K562 (cell line): ENCODE results near the gene ROM1. TPM values are rescaled to one million over a fixed set of nuclear protein-coding genes. Genes with fewer than 3 reads are reported as not detected.
A peak's percentile ranks its signal among the peaks of the same experiment; 100 is the strongest.

Experiments
- CBFB ChIP-seq: sonication (generic); formaldehyde crosslinking; IDR thresholded peaks from 2 replicates; pipeline ENCODE4 v1.4.0; 2020; ENCODE audit warnings: mild to moderate bottlenecking, missing genetic modification reagents
- CCAR2 ChIP-seq: fragments of 200-400 bp; formaldehyde crosslinking; IDR thresholded peaks from 2 replicates; pipeline ENCODE4 v1.6.1; 2017; ENCODE audit warnings: mild to moderate bottlenecking, low read depth, low read length
- DDX20 ChIP-seq: fragments of 450-650 bp; IDR thresholded peaks from 2 replicates; pipeline ENCODE4 v1.6.1; 2016; ENCODE audit warnings: missing genetic modification characterization, low read depth, mild to moderate bottlenecking, missing compliant biosample characterization, moderate library complexity
- ERF ChIP-seq: fragments of 450-650 bp; formaldehyde crosslinking; IDR thresholded peaks from 2 replicates; pipeline ENCODE4 v1.4.0; 2020; ENCODE audit warnings: mild to moderate bottlenecking, mixed read lengths
- HDAC6 ChIP-seq: IDR thresholded peaks from 2 replicates; pipeline ENCODE4 v1.6.1; 2012; ENCODE audit warnings: low read depth, mild to moderate bottlenecking, control low read depth, inconsistent platforms, low read length, moderate library complexity
- KDM4B ChIP-seq, 2 experiments: fragments of 450-650 bp in 1 of 2; sonication (generic) in 1 of 2; IDR thresholded peaks; 2 replicates each; pipeline ENCODE4 v1.6.1; 2016 to 2017; ENCODE audit warnings: borderline replicate concordance in 2 of 2, antibody characterized with exemption in 1 of 2, low read depth in 1 of 2, mild to moderate bottlenecking in 1 of 2
- NFIX ChIP-seq: fragments of 250-450 bp; sonication (Bioruptor Pico); IDR thresholded peaks from 2 replicates; pipeline ENCODE4 v1.4.0; 2020; ENCODE audit warnings: low read depth, mild to moderate bottlenecking, moderate library complexity
- NFXL1 ChIP-seq: fragments of 450-650 bp; formaldehyde crosslinking; IDR thresholded peaks from 2 replicates; pipeline ENCODE4 v1.4.0; 2021; ENCODE audit warnings: mild to moderate bottlenecking
- OTX1 ChIP-seq: fragments of 450-650 bp; formaldehyde crosslinking; IDR thresholded peaks from 2 replicates; pipeline ENCODE4 v1.4.0; 2022; ENCODE audit warnings: mild to moderate bottlenecking
- PURB ChIP-seq: sonication (generic); formaldehyde crosslinking; IDR thresholded peaks from 2 replicates; pipeline ENCODE4 v1.9.0; 2021; ENCODE audit warnings: low read depth, mild to moderate bottlenecking, missing genetic modification reagents
- SIN3B ChIP-seq: fragments of 450-650 bp; IDR thresholded peaks from 2 replicates; pipeline ENCODE4 v1.6.1; 2017; ENCODE audit warnings: low read depth, mild to moderate bottlenecking, moderate library complexity
- SIX5 ChIP-seq, 2 experiments: IDR thresholded peaks; 2 replicates each; pipeline ENCODE4 v1.6.1; 2011; ENCODE audit warnings: low read length in 2 of 2, borderline replicate concordance in 1 of 2, low read depth in 1 of 2, mild to moderate bottlenecking in 1 of 2, moderate library complexity in 1 of 2; ENCODE audit not compliant: insufficient read depth in 1 of 2
- SNIP1 ChIP-seq: fragments of 450-650 bp; IDR thresholded peaks from 2 replicates; pipeline ENCODE4 v1.7.1; 2017; ENCODE audit warnings: low read depth, mild to moderate bottlenecking
- U2AF1 ChIP-seq: fragments of 200-400 bp; formaldehyde crosslinking; optimal IDR thresholded peaks from 2 replicates; pipeline ENCODE3; 2017; ENCODE audit warnings: mild to moderate bottlenecking, low read depth, low read length, moderate library complexity
- U2AF2 ChIP-seq: fragments of 200-400 bp; formaldehyde crosslinking; optimal IDR thresholded peaks from 2 replicates; pipeline ENCODE3; 2017; ENCODE audit warnings: low read depth, mild to moderate bottlenecking, low read length
- ZNF140 ChIP-seq: fragments of 250-450 bp; sonication (Bioruptor Pico); IDR thresholded peaks from 2 replicates; pipeline ENCODE4 v1.8.0; 2021; ENCODE audit warnings: moderate library complexity, mild to moderate bottlenecking, inconsistent platforms
- ZNF232 ChIP-seq: sonication (generic); formaldehyde crosslinking; IDR thresholded peaks from 2 replicates; pipeline ENCODE4 v1.8.0; 2022; ENCODE audit warnings: mild to moderate bottlenecking, missing genetic modification reagents
- polyA plus RNA-seq, 8 experiments: library from polyadenylated mRNA; depleted of rRNA in 4 of 8; stranded (reverse) in 5 of 8; unstranded in 3 of 8; fragments of >200 nt; fragmentation: Nextera tagmentation in 2 of 8; fragmentation: Illumina TruSeq in 1 of 8; extraction: Ambion mirVana in 2 of 8; extraction: Trizol in 1 of 8; gene quantifications; 2 replicates each; pipeline versions ENCODE4 v1.2.1 to v1.2.3, GENCODE V29; 2011 to 2014; ENCODE audit warnings: inconsistent platforms in 1 of 8, missing spikeins in 1 of 8
- total RNA-seq, 7 experiments: library from RNA; depleted of rRNA in 6 of 7; stranded (reverse); fragments of >200 nt in 6 of 7; fragmentation: Illumina TruSeq in 2 of 7; extraction: Trizol in 2 of 7; gene quantifications; 2 replicates each; pipeline versions ENCODE4 v1.2.1 to v1.2.3, GENCODE V29; 2011 to 2021; ENCODE audit warnings: low replicate concordance in 1 of 7
- TF ChIP-seq, protein P1 (sequence below): fragments of 450-650 bp; conservative IDR thresholded peaks from 2 replicates; pipeline ENCODE4 v1.6.1; 2016; ENCODE audit warnings: missing genetic modification characterization, low read depth, mild to moderate bottlenecking, control low read depth, missing compliant biosample characterization
- TF ChIP-seq, protein P2 (sequence below): IDR thresholded peaks from 3 replicates; pipeline ENCODE4 v1.6.1; 2011; ENCODE audit warnings: borderline replicate concordance, mild to moderate bottlenecking; ENCODE audit not compliant: insufficient read length, insufficient read depth
- TF ChIP-seq, protein P3 (sequence below), 2 experiments: fragments of 450-650 bp; conservative IDR thresholded peaks; 2 replicates each; pipeline ENCODE4 v1.6.1; 2017; ENCODE audit warnings: mild to moderate bottlenecking in 2 of 2, moderate library complexity in 2 of 2
- TF ChIP-seq, protein P4 (sequence below), 2 experiments: fragments of 450-650 bp in 1 of 2; sonication (generic) in 1 of 2; formaldehyde crosslinking in 1 of 2; IDR thresholded peaks in 1 of 2; conservative IDR thresholded peaks in 1 of 2; 2 replicates each; pipeline versions ENCODE4 v1.6.1 to v1.8.1; 2016 to 2023; ENCODE audit warnings: mild to moderate bottlenecking in 2 of 2, moderate library complexity in 2 of 2, inconsistent platforms in 1 of 2, missing genetic modification reagents in 1 of 2

The ROM1 gene
- total and polyA plus RNA-seq, 9 of the 15 experiments (the other 6 are each of a cell fraction or from before 2014, with no cell fraction given) = 0.75 to 4.0 (median 2.6) TPM

DNA sequence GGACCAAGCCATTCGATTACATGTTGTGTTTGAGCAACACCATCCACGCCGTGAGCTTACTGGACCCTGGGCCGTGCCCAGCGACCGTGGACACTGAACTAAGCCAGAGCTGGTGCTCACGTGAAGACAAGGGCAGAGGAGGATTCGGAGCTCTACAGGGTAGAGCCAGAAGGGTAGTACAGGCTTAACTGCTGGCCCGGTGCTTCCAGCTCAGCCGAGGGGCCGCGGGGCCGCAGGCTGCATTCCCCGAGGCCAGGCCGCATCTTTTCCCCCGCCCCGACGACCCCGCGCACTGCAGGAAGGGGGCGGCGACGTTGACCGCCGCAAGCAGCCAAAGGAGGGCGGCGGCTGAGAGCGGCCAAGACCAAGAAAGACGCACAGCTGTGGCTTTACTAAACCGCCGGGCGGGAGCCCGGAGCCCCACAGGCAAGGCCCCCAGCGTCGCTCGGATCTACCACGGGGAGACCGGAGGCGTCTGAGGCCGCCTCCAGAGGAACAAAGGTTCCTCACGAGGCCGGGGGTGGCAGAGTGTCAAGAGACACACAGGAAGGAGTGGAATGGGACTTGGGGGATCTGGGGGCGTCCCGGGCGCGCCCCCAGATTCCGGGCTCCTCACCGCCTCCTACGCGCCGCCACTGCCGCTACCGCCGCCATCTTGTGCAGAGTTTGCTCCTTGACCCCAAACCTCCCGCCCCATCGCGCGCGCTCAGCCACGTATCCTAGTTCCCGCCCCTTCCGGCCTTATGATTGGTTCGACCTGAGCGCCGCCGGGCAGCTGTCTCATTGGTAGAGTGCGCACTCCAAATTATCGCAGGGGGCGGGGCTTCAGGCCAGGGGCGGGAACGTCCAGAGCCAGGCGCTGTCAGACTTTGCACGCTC is 33.1 kb downstream of the ROM1 start, which contains the start of gene GANAB (continued):
- TF ChIP-seq, protein P1, sequence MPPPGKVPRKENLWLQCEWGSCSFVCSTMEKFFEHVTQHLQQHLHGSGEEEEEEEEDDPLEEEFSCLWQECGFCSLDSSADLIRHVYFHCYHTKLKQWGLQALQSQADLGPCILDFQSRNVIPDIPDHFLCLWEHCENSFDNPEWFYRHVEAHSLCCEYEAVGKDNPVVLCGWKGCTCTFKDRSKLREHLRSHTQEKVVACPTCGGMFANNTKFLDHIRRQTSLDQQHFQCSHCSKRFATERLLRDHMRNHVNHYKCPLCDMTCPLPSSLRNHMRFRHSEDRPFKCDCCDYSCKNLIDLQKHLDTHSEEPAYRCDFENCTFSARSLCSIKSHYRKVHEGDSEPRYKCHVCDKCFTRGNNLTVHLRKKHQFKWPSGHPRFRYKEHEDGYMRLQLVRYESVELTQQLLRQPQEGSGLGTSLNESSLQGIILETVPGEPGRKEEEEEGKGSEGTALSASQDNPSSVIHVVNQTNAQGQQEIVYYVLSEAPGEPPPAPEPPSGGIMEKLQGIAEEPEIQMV (tag) = no peak
- TF ChIP-seq, protein P2, sequence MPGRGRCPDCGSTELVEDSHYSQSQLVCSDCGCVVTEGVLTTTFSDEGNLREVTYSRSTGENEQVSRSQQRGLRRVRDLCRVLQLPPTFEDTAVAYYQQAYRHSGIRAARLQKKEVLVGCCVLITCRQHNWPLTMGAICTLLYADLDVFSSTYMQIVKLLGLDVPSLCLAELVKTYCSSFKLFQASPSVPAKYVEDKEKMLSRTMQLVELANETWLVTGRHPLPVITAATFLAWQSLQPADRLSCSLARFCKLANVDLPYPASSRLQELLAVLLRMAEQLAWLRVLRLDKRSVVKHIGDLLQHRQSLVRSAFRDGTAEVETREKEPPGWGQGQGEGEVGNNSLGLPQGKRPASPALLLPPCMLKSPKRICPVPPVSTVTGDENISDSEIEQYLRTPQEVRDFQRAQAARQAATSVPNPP = no peak
- TF ChIP-seq U2AF2 = no peak
- TF ChIP-seq ZNF232 (CRISPR knock-in tag) = no peak; the same call in 1 of the 2 replicates
- no peak for TF ChIP-seq SIX5 (IDR thresholded peaks at IDR 0.05; ENCODE audit: borderline replicate concordance in 1 of 2, insufficient read depth in 1 of 2, low read depth in 1 of 2, low read length in 2 of 2)
- no peak for TF ChIP-seq DDX20 (tag)
- TF ChIP-seq NFXL1 (CRISPR knock-in tag) = no peak
- no peak for TF ChIP-seq SNIP1
- TF ChIP-seq HDAC6 = no peak
- TF ChIP-seq PURB (CRISPR knock-in tag) = no peak
- no peak for TF ChIP-seq CCAR2
- TF ChIP-seq, protein P3, sequence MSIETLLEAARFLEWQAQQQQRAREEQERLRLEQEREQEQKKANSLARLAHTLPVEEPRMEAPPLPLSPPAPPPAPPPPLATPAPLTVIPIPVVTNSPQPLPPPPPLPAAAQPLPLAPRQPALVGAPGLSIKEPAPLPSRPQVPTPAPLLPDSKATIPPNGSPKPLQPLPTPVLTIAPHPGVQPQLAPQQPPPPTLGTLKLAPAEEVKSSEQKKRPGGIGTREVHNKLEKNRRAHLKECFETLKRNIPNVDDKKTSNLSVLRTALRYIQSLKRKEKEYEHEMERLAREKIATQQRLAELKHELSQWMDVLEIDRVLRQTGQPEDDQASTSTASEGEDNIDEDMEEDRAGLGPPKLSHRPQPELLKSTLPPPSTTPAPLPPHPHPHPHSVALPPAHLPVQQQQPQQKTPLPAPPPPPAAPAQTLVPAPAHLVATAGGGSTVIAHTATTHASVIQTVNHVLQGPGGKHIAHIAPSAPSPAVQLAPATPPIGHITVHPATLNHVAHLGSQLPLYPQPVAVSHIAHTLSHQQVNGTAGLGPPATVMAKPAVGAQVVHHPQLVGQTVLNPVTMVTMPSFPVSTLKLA (conservative IDR thresholded peaks at IDR 0.05) = peak; percentile 45 to 75; a peak in 3 of 4 replicates
- TF ChIP-seq, protein P4, sequence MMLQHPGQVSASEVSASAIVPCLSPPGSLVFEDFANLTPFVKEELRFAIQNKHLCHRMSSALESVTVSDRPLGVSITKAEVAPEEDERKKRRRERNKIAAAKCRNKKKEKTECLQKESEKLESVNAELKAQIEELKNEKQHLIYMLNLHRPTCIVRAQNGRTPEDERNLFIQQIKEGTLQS (IDR thresholded peaks at IDR 0.05) = no peak
- TF ChIP-seq, protein P4 (CRISPR knock-in tag; conservative IDR thresholded peaks at IDR 0.05) = 0 out of 2 replicates have a peak, but pooled peaks have one; percentile 39
- TF ChIP-seq CBFB (CRISPR knock-in tag) = no peak; the same call in 1 of the 2 replicates
- peak; percentile 73; the same call in 1 of the 2 replicates for TF ChIP-seq ERF
- TF ChIP-seq ZNF140 (CRISPR knock-in tag) = no peak
- TF ChIP-seq NFIX = no peak
- TF ChIP-seq U2AF1 = peak; percentile 58
- TF ChIP-seq KDM4B (IDR thresholded peaks at IDR 0.05; ENCODE audit: borderline replicate concordance in 2 of 2, low read depth in 1 of 2) = no peak
- TF ChIP-seq OTX1 (CRISPR knock-in tag) = peak; percentile 51; the same call in 1 of the 2 replicates
- TF ChIP-seq SIN3B = peak; percentile 62
